Measurements from ENCODE around the gene SIPA1L3.
A peak's percentile ranks its signal among the peaks of the same experiment; 100 is the strongest.

Gene SIPA1L3

DNA sequence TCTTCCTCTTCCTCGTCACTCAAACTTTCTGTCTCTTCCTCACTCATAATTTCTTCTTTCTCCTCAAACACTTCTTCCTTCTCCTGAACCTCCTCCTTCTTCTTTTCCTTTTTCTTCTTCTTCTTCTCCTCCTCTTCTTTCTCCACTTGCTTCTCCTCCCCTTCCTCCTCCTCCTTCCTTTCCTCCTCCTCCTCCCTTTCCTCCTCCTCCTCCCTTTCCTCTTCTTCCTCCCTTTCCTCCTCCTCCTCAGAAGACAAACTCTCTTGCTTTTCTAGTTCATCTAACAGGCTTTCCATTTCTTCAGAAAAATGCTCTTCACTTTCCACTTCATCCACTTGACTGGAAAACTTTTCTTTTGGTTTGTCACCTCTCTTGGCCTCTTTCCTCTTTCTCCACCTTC is 20.4 kb upstream of the SIPA1L3 start:
- Histone ChIP-seq H3K9me3 (ENCODE audit: control insufficient read depth, insufficient read depth, low read length) (peaks cover 2% of the 10 kb centered on the region), H3K27ac (ENCODE audit: low read depth, low read length) (no peak overlapping the region), H3K9ac (ENCODE audit: low read depth, low read length) (no peak overlapping the region), H3K4me1 (ENCODE audit: control insufficient read depth, insufficient read depth, low read length) (no peaks in the 10 kb centered on the region), H3K4me3 (ENCODE audit: low read depth, low read length) (no peak overlapping the region), H3K36me3 (ENCODE audit: control insufficient read depth, insufficient read depth, low read length) (no peaks in the 10 kb centered on the region), H3K27me3 (ENCODE audit: control insufficient read depth, insufficient read depth, low read length) (peaks cover 3% of the 10 kb centered on the region; the same call in 1 of the 2 replicates)

DNA sequence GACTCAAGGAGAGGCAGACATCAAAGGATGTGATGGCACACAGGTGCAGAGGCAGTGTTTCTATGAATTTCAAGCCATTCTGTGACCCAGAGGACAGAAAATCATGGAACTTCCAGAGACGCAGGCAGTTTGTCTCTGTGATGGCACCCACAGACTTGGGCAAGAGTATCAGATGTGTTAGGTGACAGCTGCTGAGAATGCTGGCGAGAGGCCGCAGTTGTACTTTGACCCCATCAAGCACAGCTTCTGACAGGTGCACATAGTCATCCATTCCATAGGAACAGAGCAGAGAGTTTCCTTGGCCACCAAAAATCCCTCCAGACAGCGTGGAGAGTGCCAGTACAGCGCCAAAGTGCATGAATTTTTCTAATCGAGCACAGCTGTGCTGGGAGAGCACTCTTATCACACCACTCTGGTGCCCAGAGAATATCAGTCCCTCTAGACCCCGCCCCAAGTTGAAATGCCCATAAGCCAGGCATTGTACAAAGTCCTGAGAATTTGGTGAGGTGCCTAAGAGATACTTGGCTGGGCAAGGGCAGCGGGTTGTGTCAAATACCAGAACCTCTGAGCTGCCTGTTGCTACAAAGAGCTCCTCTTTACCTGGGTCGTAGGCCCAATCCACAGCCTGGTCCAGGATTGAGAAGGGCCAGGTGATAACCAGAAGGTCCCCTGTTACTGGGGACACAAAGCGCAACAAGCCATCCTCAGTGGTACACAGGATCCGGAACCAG is 13.0 kb upstream of the SIPA1L3 start:
- no peaks in the 10 kb centered on the region for H3K36me3 ChIP-seq (ENCODE audit: control insufficient read depth, insufficient read depth, low read length)
- H3K27ac ChIP-seq (ENCODE audit: low read depth, low read length), result no peak overlapping the region
- no peaks in the 10 kb centered on the region for H3K9me3 ChIP-seq (ENCODE audit: control insufficient read depth, insufficient read depth, low read length)
- H3K4me3 ChIP-seq (ENCODE audit: low read depth, low read length), result no peak overlapping the region
- H3K27me3 ChIP-seq (ENCODE audit: control insufficient read depth, insufficient read depth, low read length), result no peaks in the 10 kb centered on the region
- H3K9ac ChIP-seq (ENCODE audit: low read depth, low read length), result no peak overlapping the region
- H3K4me1 ChIP-seq (ENCODE audit: control insufficient read depth, insufficient read depth, low read length), result no peaks in the 10 kb centered on the region

DNA sequence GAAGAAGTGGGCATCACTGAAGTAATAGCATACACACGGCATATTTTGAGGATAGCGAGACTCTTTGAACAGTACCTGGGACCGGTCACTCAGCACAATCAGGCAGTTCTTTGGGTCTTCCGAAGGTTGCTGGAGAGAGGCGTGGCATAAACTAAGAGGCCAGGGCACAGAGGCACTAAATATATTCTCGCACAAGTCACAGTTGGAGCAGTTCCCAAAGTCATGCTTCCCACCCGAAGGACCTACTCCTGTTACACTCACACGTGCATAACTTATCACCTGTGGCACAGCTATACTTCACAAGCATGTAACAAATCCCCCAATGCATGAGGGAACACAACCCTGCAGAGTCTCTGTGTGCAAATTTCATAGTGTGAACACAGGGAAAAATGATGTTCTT is 10.8 kb upstream of the SIPA1L3 start:
- no peaks in the 10 kb centered on the region for H3K9me3 ChIP-seq (ENCODE audit: control insufficient read depth, insufficient read depth, low read length)
- no peak overlapping the region for H3K9ac ChIP-seq (ENCODE audit: low read depth, low read length)
- no peak overlapping the region for H3K4me3 ChIP-seq (ENCODE audit: low read depth, low read length)
- H3K27me3 ChIP-seq (ENCODE audit: control insufficient read depth, insufficient read depth, low read length), result no peaks in the 10 kb centered on the region
- H3K27ac ChIP-seq (ENCODE audit: low read depth, low read length), result no peak overlapping the region
- H3K36me3 ChIP-seq (ENCODE audit: control insufficient read depth, insufficient read depth, low read length), result no peaks in the 10 kb centered on the region
- no peaks in the 10 kb centered on the region for H3K4me1 ChIP-seq (ENCODE audit: control insufficient read depth, insufficient read depth, low read length)

DNA sequence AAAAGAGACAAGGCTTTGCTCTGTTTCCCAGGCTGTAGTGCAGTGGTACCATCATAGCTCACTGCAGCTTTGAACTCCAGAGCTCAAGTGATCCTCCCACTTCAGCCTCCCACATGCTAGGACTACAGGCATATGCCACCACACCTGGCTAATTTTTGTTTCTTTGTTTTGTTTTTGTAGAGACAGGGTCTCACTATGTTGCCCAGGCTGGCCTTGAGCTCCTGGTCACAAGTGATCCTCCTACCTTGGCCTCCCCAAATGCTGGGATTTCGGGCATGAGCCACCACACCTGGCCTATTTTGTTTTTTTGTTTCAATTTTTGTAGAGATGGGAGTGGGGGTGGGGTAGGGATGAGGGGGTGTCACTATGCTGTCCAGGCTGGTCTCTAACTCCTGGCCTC is 7.6 kb upstream of the SIPA1L3 start:
- no peaks in the 10 kb centered on the region for H3K36me3 ChIP-seq (ENCODE audit: control insufficient read depth, insufficient read depth, low read length)
- H3K9ac ChIP-seq (ENCODE audit: low read depth, low read length), result no peak overlapping the region
- H3K27ac ChIP-seq (ENCODE audit: low read depth, low read length), result no peak overlapping the region
- no peaks in the 10 kb centered on the region for H3K4me1 ChIP-seq (ENCODE audit: control insufficient read depth, insufficient read depth, low read length)
- no peaks in the 10 kb centered on the region for H3K27me3 ChIP-seq (ENCODE audit: control insufficient read depth, insufficient read depth, low read length)
- no peak overlapping the region for H3K4me3 ChIP-seq (ENCODE audit: low read depth, low read length)
- no peaks in the 10 kb centered on the region for H3K9me3 ChIP-seq (ENCODE audit: control insufficient read depth, insufficient read depth, low read length)

DNA sequence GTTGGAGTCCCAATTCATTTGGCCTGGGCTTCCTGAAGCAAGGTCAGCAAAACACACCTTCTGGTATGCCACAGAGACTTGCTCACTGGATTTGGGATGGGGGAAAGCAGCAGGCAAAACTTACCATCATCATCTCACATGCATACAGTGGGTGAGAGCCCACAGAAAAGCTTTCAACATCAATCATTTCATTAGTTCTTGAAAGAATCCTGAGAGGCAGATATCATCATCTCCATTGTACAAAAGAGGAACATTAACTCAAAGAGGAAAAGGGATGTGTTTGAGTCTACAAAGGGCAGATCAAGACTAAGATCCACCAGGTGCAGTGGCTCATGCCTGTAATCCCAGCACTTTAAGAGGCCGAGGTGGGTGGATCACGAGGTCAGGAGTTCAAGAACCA is 7.0 kb upstream of the SIPA1L3 start:
- H3K27me3 ChIP-seq (ENCODE audit: control insufficient read depth, insufficient read depth, low read length), result no peaks in the 10 kb centered on the region
- no peaks in the 10 kb centered on the region for H3K4me1 ChIP-seq (ENCODE audit: control insufficient read depth, insufficient read depth, low read length)
- no peaks in the 10 kb centered on the region for H3K36me3 ChIP-seq (ENCODE audit: control insufficient read depth, insufficient read depth, low read length)
- no peak overlapping the region for H3K4me3 ChIP-seq (ENCODE audit: low read depth, low read length)
- no peak overlapping the region for H3K9ac ChIP-seq (ENCODE audit: low read depth, low read length)
- no peak overlapping the region for H3K27ac ChIP-seq (ENCODE audit: low read depth, low read length)
- H3K9me3 ChIP-seq (ENCODE audit: control insufficient read depth, insufficient read depth, low read length), result no peaks in the 10 kb centered on the region

DNA sequence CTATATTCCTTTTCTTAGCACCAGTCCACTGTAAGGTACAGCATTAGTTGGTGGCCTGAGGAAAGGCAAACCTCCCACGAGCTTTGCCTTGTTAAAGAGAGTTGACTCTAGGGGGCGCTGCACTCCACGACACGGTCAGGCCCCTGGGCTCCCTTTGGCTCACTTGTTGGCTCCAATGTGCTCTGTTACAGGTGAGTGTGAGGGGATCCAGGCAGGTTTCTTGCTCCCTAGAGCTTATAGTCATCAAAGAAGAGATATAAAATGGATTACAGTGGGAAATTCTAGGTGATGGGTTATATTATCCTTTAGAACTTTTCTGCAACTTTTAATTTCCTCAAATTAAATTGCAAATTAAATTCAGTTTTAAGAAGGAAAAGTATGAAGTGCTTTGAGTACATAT is 4.3 kb upstream of the SIPA1L3 start:
- H3K9ac ChIP-seq (ENCODE audit: low read depth, low read length), result no peak overlapping the region
- H3K4me1 ChIP-seq (ENCODE audit: control insufficient read depth, insufficient read depth, low read length), result peaks cover 8% of the 10 kb centered on the region
- H3K4me3 ChIP-seq (ENCODE audit: low read depth, low read length), result no peak overlapping the region
- no peaks in the 10 kb centered on the region for H3K27me3 ChIP-seq (ENCODE audit: control insufficient read depth, insufficient read depth, low read length)
- no peak overlapping the region for H3K27ac ChIP-seq (ENCODE audit: low read depth, low read length)
- no peaks in the 10 kb centered on the region for H3K9me3 ChIP-seq (ENCODE audit: control insufficient read depth, insufficient read depth, low read length)
- no peaks in the 10 kb centered on the region for H3K36me3 ChIP-seq (ENCODE audit: control insufficient read depth, insufficient read depth, low read length)

DNA sequence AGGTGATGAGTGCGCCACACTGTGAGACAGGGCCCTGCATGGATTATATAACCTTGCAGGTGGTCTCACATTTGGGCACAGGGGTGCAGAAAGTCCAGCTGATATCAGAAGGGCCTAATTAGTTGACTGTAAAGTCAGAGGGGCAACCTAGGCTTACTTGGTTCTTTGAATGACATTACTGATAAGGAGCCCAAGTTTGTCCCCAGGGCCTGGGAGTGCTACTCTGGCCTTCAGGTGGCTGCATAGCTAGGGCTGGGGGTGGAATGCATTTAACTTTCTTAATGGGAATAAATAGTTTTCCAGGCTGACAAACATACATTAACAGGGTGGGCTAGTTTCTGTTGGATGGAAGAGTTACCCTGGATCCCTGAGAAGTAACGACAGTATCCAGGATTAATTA is 3.9 kb upstream of the SIPA1L3 start:
- H3K4me3 ChIP-seq (ENCODE audit: low read depth, low read length), result no peak overlapping the region
- no peaks in the 10 kb centered on the region for H3K36me3 ChIP-seq (ENCODE audit: control insufficient read depth, insufficient read depth, low read length)
- peaks cover 12% of the 10 kb centered on the region for H3K4me1 ChIP-seq (ENCODE audit: control insufficient read depth, insufficient read depth, low read length)
- H3K27ac ChIP-seq (ENCODE audit: low read depth, low read length), result no peak overlapping the region
- no peaks in the 10 kb centered on the region for H3K9me3 ChIP-seq (ENCODE audit: control insufficient read depth, insufficient read depth, low read length)
- no peak overlapping the region for H3K9ac ChIP-seq (ENCODE audit: low read depth, low read length)
- H3K27me3 ChIP-seq (ENCODE audit: control insufficient read depth, insufficient read depth, low read length), result no peaks in the 10 kb centered on the region; the same call in 1 of the 2 replicates

DNA sequence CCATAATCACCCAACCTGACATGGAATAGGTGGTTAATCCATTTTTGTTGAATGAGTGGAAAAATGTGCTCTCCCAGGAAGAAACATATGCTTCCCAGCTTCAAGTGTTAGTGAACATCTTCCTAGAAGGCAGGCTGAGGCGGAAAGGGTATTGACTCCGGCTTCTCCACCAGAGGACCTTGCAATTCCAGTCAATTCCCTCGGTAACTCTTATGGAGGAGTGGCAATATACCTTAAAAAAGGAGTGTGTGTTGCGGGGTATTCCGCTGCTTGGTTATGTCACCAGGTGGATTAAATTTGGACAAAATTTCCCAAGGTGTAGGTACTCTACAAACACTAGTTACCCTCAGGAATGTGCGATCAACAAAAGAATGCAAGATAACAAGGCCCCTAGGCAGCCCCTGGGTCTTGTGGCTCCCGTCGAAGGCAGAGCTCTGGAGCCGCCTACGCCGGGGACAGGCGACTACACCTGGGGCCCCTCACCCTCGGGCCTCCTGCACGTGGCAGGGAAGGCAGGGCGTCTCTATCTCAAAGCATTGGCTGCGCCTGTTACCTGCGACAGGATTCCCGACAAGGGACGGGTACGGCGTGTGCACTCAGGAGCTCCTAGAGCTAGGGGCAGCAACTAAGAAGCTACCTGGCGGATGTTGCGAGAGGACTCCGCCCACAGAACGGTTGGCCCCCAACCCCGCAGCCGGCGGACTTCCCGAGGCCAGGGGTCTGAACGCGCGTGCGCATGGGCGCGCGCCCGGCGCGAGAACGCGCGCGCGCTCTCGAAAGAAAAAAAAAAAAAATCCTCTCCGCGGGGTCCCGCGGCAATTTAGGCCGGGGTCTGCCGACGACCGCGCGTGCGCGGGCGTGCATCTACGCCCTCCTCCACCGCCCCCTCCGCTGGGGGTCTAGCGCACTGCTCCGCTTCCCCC is 801 bp upstream of the SIPA1L3 start, which contains the start of gene WDR87:
WDR87 (minus strand) TSS at position 649 of the 923 bp plus-strand sequence. CDS start 8,355 bp downstream, outside the sequence.
- Histone ChIP-seq H3K27ac (ENCODE audit: low read depth, low read length) (peak within 1 kb of the TSS; percentile 97), H3K4me3 (ENCODE audit: low read depth, low read length) (peak within 1 kb of the TSS; percentile 94), H3K36me3 (ENCODE audit: control insufficient read depth, insufficient read depth, low read length) (no peaks in the 10 kb centered on the region), H3K9ac (ENCODE audit: low read depth, low read length) (peak within 1 kb of the TSS; percentile 87), H3K9me3 (ENCODE audit: control insufficient read depth, insufficient read depth, low read length) (no peaks in the 10 kb centered on the region), H3K4me1 (ENCODE audit: control insufficient read depth, insufficient read depth, low read length) (peaks cover 23% of the 10 kb centered on the region), H3K27me3 (ENCODE audit: control insufficient read depth, insufficient read depth, low read length) (no peaks in the 10 kb centered on the region; the same call in 1 of the 2 replicates)

DNA sequence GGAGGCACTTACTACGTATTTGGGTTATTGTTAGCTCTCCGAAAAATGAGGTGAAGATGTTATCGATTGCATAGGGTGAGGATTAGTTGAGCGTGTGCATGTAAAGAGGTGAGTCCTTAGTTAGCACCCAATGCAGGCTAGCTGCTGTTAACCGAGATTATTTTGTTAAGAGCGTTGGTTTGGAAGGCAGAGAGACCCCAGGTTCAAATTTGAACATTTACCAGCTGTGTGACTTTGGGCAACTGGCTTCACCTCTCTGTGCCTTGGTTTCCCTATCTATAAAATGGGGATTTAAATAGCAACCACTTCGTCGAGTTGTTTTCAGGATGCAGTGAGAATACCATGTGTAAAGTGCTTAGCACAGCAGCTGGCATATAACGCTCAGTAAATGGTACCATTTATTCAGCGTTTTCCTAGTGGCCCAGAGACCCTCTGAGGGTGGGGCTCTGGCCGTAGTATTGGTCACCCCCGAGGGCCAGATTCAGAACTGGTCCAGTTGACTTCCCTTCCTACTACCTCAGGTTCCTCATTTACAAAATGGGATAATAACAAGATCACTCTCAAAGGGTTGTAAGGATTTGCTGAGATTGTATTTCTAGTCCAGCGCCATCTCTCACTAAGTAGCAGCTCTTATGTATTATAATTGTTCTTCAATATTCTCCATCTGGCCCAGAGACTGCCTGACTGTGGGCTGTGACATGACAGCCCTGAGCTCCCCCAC is 887 bp downstream of the SIPA1L3 start:
- peaks cover 23% of the 10 kb centered on the region for H3K4me1 ChIP-seq (ENCODE audit: control insufficient read depth, insufficient read depth, low read length)
- H3K27me3 ChIP-seq (ENCODE audit: control insufficient read depth, insufficient read depth, low read length), result no peaks in the 10 kb centered on the region; the same call in 1 of the 2 replicates
- no peaks in the 10 kb centered on the region for H3K36me3 ChIP-seq (ENCODE audit: control insufficient read depth, insufficient read depth, low read length)
- no peaks in the 10 kb centered on the region for H3K9me3 ChIP-seq (ENCODE audit: control insufficient read depth, insufficient read depth, low read length)
- peak overlapping the region; percentile 59 for H3K9ac ChIP-seq (ENCODE audit: low read depth, low read length)
- peak overlapping the region; percentile 94 for H3K4me3 ChIP-seq (ENCODE audit: low read depth, low read length)
- H3K27ac ChIP-seq (ENCODE audit: low read depth, low read length), result no peak overlapping the region

DNA sequence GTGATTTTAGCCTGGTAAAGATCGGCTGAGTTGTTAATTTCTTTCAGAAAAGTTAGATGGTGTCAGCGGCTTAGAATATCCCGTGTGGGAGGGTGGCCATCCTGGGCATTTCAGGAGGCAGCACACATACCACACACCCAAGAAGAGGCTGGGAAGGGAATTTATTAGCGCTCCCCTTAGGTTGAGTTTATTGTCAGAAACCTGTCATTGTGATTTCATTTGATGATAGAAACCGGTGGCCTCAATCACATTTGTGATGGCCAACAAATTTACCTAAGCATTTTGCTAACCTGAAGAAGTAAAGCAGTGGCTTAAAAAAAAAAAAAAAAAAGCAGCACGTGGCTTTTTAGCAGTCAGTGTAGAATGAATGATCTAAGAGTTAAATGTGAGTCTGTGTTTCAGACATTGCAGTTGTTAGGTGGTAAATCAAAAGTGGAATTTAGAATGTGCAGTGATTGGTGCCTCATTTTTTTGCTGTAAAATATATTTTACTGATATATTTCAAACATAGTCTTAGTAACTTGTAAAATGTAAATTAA is 2.7 kb downstream of the SIPA1L3 start:
- no peak overlapping the region for H3K27ac ChIP-seq (ENCODE audit: low read depth, low read length)

More for the DNA sequence above, 2.7 kb downstream of the SIPA1L3 start:
- Histone ChIP-seq H3K4me1 (ENCODE audit: control insufficient read depth, insufficient read depth, low read length) (peaks cover 25% of the 10 kb centered on the region), H3K9me3 (ENCODE audit: control insufficient read depth, insufficient read depth, low read length) (no peaks in the 10 kb centered on the region), H3K9ac (ENCODE audit: low read depth, low read length) (no peak overlapping the region), H3K36me3 (ENCODE audit: control insufficient read depth, insufficient read depth, low read length) (no peaks in the 10 kb centered on the region), H3K27me3 (ENCODE audit: control insufficient read depth, insufficient read depth, low read length) (no peaks in the 10 kb centered on the region; the same call in 1 of the 2 replicates), H3K4me3 (ENCODE audit: low read depth, low read length) (no peak overlapping the region)
